H1 (cell line): ENCODE results near the gene MYOZ2.

ENCODE experiments used
- CTCF ChIP-seq, 3 experiments: IDR thresholded peaks; 1 replicate in 2 of 3; 2 replicates in 1 of 3; pipeline versions ENCODE4 v1.5.1 to v1.6.1; 2011; ENCODE audit warnings: low read length in 3 of 3, mild to moderate bottlenecking in 3 of 3, inconsistent platforms in 2 of 3, low read depth in 1 of 3, moderate library complexity in 1 of 3; ENCODE audit not compliant: insufficient read depth in 1 of 3; ENCODE audit errors: control extremely low read depth in 1 of 3
- POLR2A ChIP-seq, 2 experiments: IDR thresholded peaks; 1 replicate in 1 of 2; 2 replicates in 1 of 2; pipeline ENCODE4 v1.6.1; 2011; ENCODE audit warnings: low read depth in 2 of 2, low read length in 2 of 2, mild to moderate bottlenecking in 2 of 2; ENCODE audit errors: control extremely low read depth in 1 of 2
- RAD21 ChIP-seq, 2 experiments: IDR thresholded peaks in 1 of 2; conservative IDR thresholded peaks in 1 of 2; 2 replicates each; pipeline ENCODE4 v1.6.1; 2011; ENCODE audit warnings: low read depth in 2 of 2, low read length in 2 of 2, improper control_type of control experiment in 1 of 2, inconsistent platforms in 1 of 2, mild to moderate bottlenecking in 1 of 2, moderate library complexity in 1 of 2

GRCh38 chr4:119093042-119093827, 42.4 kb upstream of the MYOZ2 start:
- no peak for TF ChIP-seq RAD21 (IDR thresholded peaks at IDR 0.05 in 1 of 2, conservative IDR thresholded peaks at IDR 0.05 in 1 of 2; ENCODE audit: low read depth in 2 of 2, low read length in 2 of 2)
- TF ChIP-seq CTCF (IDR thresholded peaks at IDR 0.05; ENCODE audit: control extremely low read depth in 1 of 3, insufficient read depth in 1 of 3, low read depth in 1 of 3, low read length in 3 of 3), result no peak
- TF ChIP-seq POLR2A (IDR thresholded peaks at IDR 0.05; ENCODE audit: control extremely low read depth in 1 of 2, low read depth in 2 of 2, low read length in 2 of 2), result no peak
